ENCODE results near the gene SHISA4.

DNA sequence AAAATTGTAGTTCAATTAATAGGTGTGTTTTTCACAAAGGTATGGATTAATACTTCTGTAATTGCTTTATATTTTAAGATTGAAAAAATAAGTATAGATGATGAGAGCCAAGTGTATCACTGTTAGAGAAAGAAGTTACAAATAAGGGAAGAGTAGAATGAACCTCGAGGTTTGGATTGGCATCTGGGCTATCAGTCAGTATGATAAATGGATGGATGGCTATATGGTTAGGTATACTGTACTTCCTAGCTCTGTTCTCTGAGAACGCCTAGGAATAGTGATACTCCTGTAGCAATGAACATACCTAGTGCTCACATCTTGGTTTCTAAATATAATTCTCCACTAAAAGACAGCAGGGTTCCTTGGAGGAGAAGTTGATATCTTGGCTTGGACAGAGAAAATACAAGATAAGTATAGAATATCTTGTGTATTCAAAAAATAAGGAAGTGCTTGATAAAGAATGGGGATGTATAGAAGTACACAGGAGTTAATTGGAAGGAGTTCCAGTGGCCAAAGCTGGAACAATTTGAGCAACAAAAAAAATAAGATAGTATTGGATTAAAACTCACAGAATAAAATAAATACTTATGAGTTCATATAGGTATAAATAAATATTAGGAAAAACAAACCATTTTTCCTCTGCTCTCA lies 47.3 kb upstream of the SHISA4 start:
- TF ChIP-seq TAF1 (IDR thresholded peaks at IDR 0.05; ENCODE audit: borderline replicate concordance, insufficient read depth, low read length) (no peak), SIN3A (IDR thresholded peaks at IDR 0.05; ENCODE audit: borderline replicate concordance, insufficient read depth, low read length) (no peak), POLR2AphosphoS5 (IDR thresholded peaks at IDR 0.05; ENCODE audit: low read depth, low read length) (no peak), FOXP2 (optimal IDR thresholded peaks at IDR 0.05; ENCODE audit: borderline replicate concordance, extremely low read depth, extremely low read length, insufficient read depth) (no peak)
- TF ChIP-seq, protein P1, sequence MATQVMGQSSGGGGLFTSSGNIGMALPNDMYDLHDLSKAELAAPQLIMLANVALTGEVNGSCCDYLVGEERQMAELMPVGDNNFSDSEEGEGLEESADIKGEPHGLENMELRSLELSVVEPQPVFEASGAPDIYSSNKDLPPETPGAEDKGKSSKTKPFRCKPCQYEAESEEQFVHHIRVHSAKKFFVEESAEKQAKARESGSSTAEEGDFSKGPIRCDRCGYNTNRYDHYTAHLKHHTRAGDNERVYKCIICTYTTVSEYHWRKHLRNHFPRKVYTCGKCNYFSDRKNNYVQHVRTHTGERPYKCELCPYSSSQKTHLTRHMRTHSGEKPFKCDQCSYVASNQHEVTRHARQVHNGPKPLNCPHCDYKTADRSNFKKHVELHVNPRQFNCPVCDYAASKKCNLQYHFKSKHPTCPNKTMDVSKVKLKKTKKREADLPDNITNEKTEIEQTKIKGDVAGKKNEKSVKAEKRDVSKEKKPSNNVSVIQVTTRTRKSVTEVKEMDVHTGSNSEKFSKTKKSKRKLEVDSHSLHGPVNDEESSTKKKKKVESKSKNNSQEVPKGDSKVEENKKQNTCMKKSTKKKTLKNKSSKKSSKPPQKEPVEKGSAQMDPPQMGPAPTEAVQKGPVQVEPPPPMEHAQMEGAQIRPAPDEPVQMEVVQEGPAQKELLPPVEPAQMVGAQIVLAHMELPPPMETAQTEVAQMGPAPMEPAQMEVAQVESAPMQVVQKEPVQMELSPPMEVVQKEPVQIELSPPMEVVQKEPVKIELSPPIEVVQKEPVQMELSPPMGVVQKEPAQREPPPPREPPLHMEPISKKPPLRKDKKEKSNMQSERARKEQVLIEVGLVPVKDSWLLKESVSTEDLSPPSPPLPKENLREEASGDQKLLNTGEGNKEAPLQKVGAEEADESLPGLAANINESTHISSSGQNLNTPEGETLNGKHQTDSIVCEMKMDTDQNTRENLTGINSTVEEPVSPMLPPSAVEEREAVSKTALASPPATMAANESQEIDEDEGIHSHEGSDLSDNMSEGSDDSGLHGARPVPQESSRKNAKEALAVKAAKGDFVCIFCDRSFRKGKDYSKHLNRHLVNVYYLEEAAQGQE (IDR thresholded peaks at IDR 0.05; ENCODE audit: insufficient read depth in 1 of 2, low read depth in 2 of 2, low read length in 2 of 2), result no peak
